Measurements from ENCODE around the gene PPP1CC.
A peak's percentile ranks its signal among the peaks of the same experiment; 100 is the strongest.

Gene PPP1CC

DNA sequence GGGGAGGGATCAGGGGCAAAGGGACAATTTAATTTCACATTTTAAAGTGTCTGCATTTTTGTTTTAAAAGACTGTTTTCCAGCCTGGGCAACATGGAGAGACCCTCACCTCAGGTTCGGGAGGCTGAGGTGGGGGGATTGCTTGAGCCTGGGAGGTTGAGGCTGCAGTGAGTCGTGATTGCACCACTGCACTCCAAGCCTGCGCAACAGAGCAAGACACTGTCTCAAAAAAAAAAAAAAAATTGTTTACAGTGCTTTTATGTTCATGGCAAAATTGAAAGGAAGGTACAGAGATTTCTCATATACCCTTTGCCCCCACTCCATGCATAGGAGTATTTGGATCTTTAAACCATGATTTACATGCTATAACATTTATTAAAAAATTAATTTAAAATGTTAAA, 37.4 kb downstream of the PPP1CC start:
- no peaks in the 10 kb centered on the region for H3K9me3 ChIP-seq (ENCODE audit: control insufficient read depth in 1 of 2, low read length in 2 of 2)
- no peak overlapping the region for H3K9ac ChIP-seq (ENCODE audit: low read depth in 1 of 2, low read length in 2 of 2)
- no peaks in the 10 kb centered on the region for H3K27me3 ChIP-seq (ENCODE audit: control insufficient read depth in 1 of 2, insufficient read depth in 2 of 2, low read length in 2 of 2)
- H3K36me3 ChIP-seq (ENCODE audit: control insufficient read depth in 1 of 2, insufficient read depth in 2 of 2, low read length in 2 of 2): no peaks in the 10 kb centered on the region
- no peaks in the 10 kb centered on the region for H3K4me1 ChIP-seq (ENCODE audit: control insufficient read depth in 1 of 2, insufficient read depth in 2 of 2, low read length in 2 of 2)
- no peak overlapping the region for H3K27ac ChIP-seq (ENCODE audit: low read depth, low read length)
- no peak overlapping the region for H3K4me3 ChIP-seq (ENCODE audit: low read depth in 1 of 2, low read length in 2 of 2)

GRCh38 chr12:110704750-110705149, 37.9 kb downstream of the PPP1CC start:
- Histone ChIP-seq H3K4me1 (ENCODE audit: control insufficient read depth in 1 of 2, insufficient read depth in 2 of 2, low read length in 2 of 2) (peaks cover 0 to 1% of the 10 kb centered on the region in 2 donors), H3K27me3 (ENCODE audit: control insufficient read depth in 1 of 2, insufficient read depth in 2 of 2, low read length in 2 of 2) (no peaks in the 10 kb centered on the region), H3K9me3 (ENCODE audit: control insufficient read depth in 1 of 2, low read length in 2 of 2) (no peaks in the 10 kb centered on the region), H3K27ac (ENCODE audit: low read depth, low read length) (no peak overlapping the region), H3K9ac (ENCODE audit: low read depth in 1 of 2, low read length in 2 of 2) (no peak overlapping the region), H3K36me3 (ENCODE audit: control insufficient read depth in 1 of 2, insufficient read depth in 2 of 2, low read length in 2 of 2) (no peaks in the 10 kb centered on the region), H3K4me3 (ENCODE audit: low read depth in 1 of 2, low read length in 2 of 2) (no peak overlapping the region)

DNA sequence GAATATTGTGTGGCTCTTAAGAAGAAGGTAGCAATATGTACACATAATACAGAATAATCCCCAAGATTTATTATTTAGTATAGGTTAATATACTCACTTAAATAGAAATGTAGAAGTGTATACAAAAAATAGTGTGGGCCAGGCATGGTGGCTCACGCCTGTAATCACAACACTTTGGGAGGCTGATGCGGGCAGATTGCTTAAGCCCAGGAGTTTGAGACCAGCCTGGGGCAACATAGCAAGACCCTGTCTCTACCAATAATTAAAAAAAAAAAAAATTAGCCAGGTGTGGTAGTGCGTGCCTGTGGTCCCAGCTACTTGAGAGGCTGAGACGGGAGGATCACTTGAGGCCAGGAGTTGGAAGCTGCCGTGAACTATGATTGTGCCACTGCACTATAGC, 38.5 kb downstream of the PPP1CC start:
- no peak overlapping the region for H3K4me3 ChIP-seq (ENCODE audit: low read depth in 1 of 2, low read length in 2 of 2)
- H3K27me3 ChIP-seq (ENCODE audit: control insufficient read depth in 1 of 2, insufficient read depth in 2 of 2, low read length in 2 of 2): no peaks in the 10 kb centered on the region
- H3K4me1 ChIP-seq (ENCODE audit: control insufficient read depth in 1 of 2, insufficient read depth in 2 of 2, low read length in 2 of 2): peaks cover 3 to 5% of the 10 kb centered on the region in 2 donors
- no peak overlapping the region for H3K9ac ChIP-seq (ENCODE audit: low read depth in 1 of 2, low read length in 2 of 2)
- no peaks in the 10 kb centered on the region for H3K36me3 ChIP-seq (ENCODE audit: control insufficient read depth in 1 of 2, insufficient read depth in 2 of 2, low read length in 2 of 2)
- no peak overlapping the region for H3K27ac ChIP-seq (ENCODE audit: low read depth, low read length)
- no peaks in the 10 kb centered on the region for H3K9me3 ChIP-seq (ENCODE audit: control insufficient read depth in 1 of 2, low read length in 2 of 2)

- Histone ChIP-seq H3K4me1 (ENCODE audit: control insufficient read depth in 1 of 2, insufficient read depth in 2 of 2, low read length in 2 of 2) (peaks cover 8 to 12% of the 10 kb centered on the region in 2 donors), H3K27ac (ENCODE audit: low read depth, low read length) (no peak overlapping the region), H3K27me3 (ENCODE audit: control insufficient read depth in 1 of 2, insufficient read depth in 2 of 2, low read length in 2 of 2) (no peaks in the 10 kb centered on the region), H3K9ac (ENCODE audit: low read depth in 1 of 2, low read length in 2 of 2) (no peak overlapping the region), H3K4me3 (ENCODE audit: low read depth in 1 of 2, low read length in 2 of 2) (no peak overlapping the region), H3K36me3 (ENCODE audit: control insufficient read depth in 1 of 2, insufficient read depth in 2 of 2, low read length in 2 of 2) (no peaks in the 10 kb centered on the region), H3K9me3 (ENCODE audit: control insufficient read depth in 1 of 2, low read length in 2 of 2) (no peaks in the 10 kb centered on the region)
Measured at GRCh38 chr12:110702081-110702480, 40.6 kb downstream of the PPP1CC start.

- H3K9me3 ChIP-seq (ENCODE audit: control insufficient read depth in 1 of 2, low read length in 2 of 2): no peaks in the 10 kb centered on the region
- no peak overlapping the region for H3K27ac ChIP-seq (ENCODE audit: low read depth, low read length)
- H3K36me3 ChIP-seq (ENCODE audit: control insufficient read depth in 1 of 2, insufficient read depth in 2 of 2, low read length in 2 of 2): no peaks in the 10 kb centered on the region
- no peak overlapping the region for H3K4me3 ChIP-seq (ENCODE audit: low read depth in 1 of 2, low read length in 2 of 2)
- H3K27me3 ChIP-seq (ENCODE audit: control insufficient read depth in 1 of 2, insufficient read depth in 2 of 2, low read length in 2 of 2): no peaks in the 10 kb centered on the region
- peaks cover 8 to 12% of the 10 kb centered on the region in 2 donors for H3K4me1 ChIP-seq (ENCODE audit: control insufficient read depth in 1 of 2, insufficient read depth in 2 of 2, low read length in 2 of 2)
- no peak overlapping the region for H3K9ac ChIP-seq (ENCODE audit: low read depth in 1 of 2, low read length in 2 of 2)
Measured at GRCh38 chr12:110699591-110700445, 42.9 kb downstream of the PPP1CC start.

DNA sequence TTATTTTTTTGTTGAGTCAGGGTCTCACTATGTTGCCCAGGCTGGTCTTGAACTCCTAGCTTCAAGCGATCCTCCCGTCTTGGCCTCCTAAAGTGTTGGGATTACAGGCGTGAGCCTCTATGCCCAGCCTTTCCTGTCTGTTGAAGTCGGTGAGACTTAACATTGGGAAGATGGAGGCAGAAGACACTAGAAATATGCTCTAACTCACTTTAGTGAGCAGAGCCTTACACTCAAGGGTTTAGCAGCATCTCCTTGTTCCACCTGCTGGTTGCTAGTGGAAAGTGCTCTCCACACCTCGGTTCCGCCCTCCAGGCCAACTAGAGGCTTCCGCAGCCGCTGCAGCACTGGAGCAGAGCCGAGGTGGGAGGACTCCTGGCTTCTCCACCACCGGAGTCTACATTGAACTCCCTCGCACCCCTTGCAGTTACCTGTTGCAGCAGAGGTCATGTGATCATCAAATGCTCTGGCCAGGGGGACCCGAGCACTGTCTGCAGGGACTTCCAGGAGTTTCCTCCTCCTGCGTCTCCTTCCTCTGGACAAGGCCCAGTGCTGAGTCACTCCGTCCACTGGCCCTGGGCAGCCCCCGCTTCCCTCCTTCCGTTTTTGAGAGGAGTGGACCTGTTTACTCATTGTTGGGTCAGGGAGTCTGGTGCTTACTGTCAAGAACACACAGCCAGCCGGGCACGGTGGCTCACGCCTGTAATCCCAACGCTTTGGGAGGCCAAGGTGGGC, 44.4 kb downstream of the PPP1CC start:
- Histone ChIP-seq H3K9ac (ENCODE audit: low read depth in 1 of 2, low read length in 2 of 2) (no peak overlapping the region), H3K4me3 (ENCODE audit: low read depth in 1 of 2, low read length in 2 of 2) (peak overlapping the region; percentile 10 to 12), H3K4me1 (ENCODE audit: control insufficient read depth in 1 of 2, insufficient read depth in 2 of 2, low read length in 2 of 2) (peaks cover 8 to 12% of the 10 kb centered on the region in 2 donors), H3K36me3 (ENCODE audit: control insufficient read depth in 1 of 2, insufficient read depth in 2 of 2, low read length in 2 of 2) (no peaks in the 10 kb centered on the region), H3K27me3 (ENCODE audit: control insufficient read depth in 1 of 2, insufficient read depth in 2 of 2, low read length in 2 of 2) (no peaks in the 10 kb centered on the region), H3K9me3 (ENCODE audit: control insufficient read depth in 1 of 2, low read length in 2 of 2) (no peaks in the 10 kb centered on the region), H3K27ac (ENCODE audit: low read depth, low read length) (no peak overlapping the region)

GRCh38 chr12:110697236-110697635, 45.5 kb downstream of the PPP1CC start:
- H3K27me3 ChIP-seq (ENCODE audit: control insufficient read depth in 1 of 2, insufficient read depth in 2 of 2, low read length in 2 of 2): no peaks in the 10 kb centered on the region
- no peaks in the 10 kb centered on the region for H3K9me3 ChIP-seq (ENCODE audit: control insufficient read depth in 1 of 2, low read length in 2 of 2)
- H3K27ac ChIP-seq (ENCODE audit: low read depth, low read length): no peak overlapping the region
- H3K4me1 ChIP-seq (ENCODE audit: control insufficient read depth in 1 of 2, insufficient read depth in 2 of 2, low read length in 2 of 2): peaks cover 8 to 12% of the 10 kb centered on the region in 2 donors
- H3K4me3 ChIP-seq (ENCODE audit: low read depth in 1 of 2, low read length in 2 of 2): no peak overlapping the region
- H3K36me3 ChIP-seq (ENCODE audit: control insufficient read depth in 1 of 2, insufficient read depth in 2 of 2, low read length in 2 of 2): no peaks in the 10 kb centered on the region
- H3K9ac ChIP-seq (ENCODE audit: low read depth in 1 of 2, low read length in 2 of 2): no peak overlapping the region

DNA sequence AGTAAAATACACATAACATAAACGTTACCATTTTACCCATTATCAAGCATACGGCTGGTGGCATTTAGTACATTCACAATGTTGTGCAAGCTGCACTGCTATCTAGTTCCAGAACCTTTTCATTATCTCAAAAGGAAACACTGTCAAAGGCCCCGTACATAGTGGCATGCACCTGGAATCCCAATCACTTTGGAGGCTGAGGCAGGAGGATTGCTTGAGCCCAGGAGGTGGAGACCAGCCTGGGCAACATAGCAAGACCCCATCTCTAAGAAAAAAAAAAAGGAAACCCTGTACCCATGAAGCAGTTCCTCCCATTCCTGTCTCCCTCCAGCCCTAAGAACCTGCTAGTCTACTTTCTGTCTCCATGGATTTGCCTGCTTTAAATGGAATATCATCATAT, 46.4 kb downstream of the PPP1CC start:
- H3K27ac ChIP-seq (ENCODE audit: low read depth, low read length): no peak overlapping the region
- H3K9ac ChIP-seq (ENCODE audit: low read depth in 1 of 2, low read length in 2 of 2): no peak overlapping the region
- H3K4me3 ChIP-seq (ENCODE audit: low read depth in 1 of 2, low read length in 2 of 2): no peak overlapping the region
- H3K4me1 ChIP-seq (ENCODE audit: control insufficient read depth in 1 of 2, insufficient read depth in 2 of 2, low read length in 2 of 2): peaks cover 8 to 12% of the 10 kb centered on the region in 2 donors
- no peaks in the 10 kb centered on the region for H3K36me3 ChIP-seq (ENCODE audit: control insufficient read depth in 1 of 2, insufficient read depth in 2 of 2, low read length in 2 of 2)
- H3K9me3 ChIP-seq (ENCODE audit: control insufficient read depth in 1 of 2, low read length in 2 of 2): no peaks in the 10 kb centered on the region
- H3K27me3 ChIP-seq (ENCODE audit: control insufficient read depth in 1 of 2, insufficient read depth in 2 of 2, low read length in 2 of 2): no peaks in the 10 kb centered on the region

GRCh38 chr12:110694330-110694901, 48.3 kb downstream of the PPP1CC start:
- Histone ChIP-seq H3K4me1 (ENCODE audit: control insufficient read depth in 1 of 2, insufficient read depth in 2 of 2, low read length in 2 of 2) (peaks cover 14 to 15% of the 10 kb centered on the region in 2 donors), H3K36me3 (ENCODE audit: control insufficient read depth in 1 of 2, insufficient read depth in 2 of 2, low read length in 2 of 2) (no peaks in the 10 kb centered on the region), H3K9ac (ENCODE audit: low read depth in 1 of 2, low read length in 2 of 2) (no peak overlapping the region), H3K4me3 (ENCODE audit: low read depth in 1 of 2, low read length in 2 of 2) (no peak overlapping the region), H3K9me3 (ENCODE audit: control insufficient read depth in 1 of 2, low read length in 2 of 2) (no peaks in the 10 kb centered on the region), H3K27me3 (ENCODE audit: control insufficient read depth in 1 of 2, insufficient read depth in 2 of 2, low read length in 2 of 2) (no peaks in the 10 kb centered on the region), H3K27ac (ENCODE audit: low read depth, low read length) (no peak overlapping the region)

- Histone ChIP-seq H3K4me3 (ENCODE audit: low read depth in 1 of 2, low read length in 2 of 2) (no peak overlapping the region), H3K9ac (ENCODE audit: low read depth in 1 of 2, low read length in 2 of 2) (no peak overlapping the region), H3K27me3 (ENCODE audit: control insufficient read depth in 1 of 2, insufficient read depth in 2 of 2, low read length in 2 of 2) (no peaks in the 10 kb centered on the region), H3K4me1 (ENCODE audit: control insufficient read depth in 1 of 2, insufficient read depth in 2 of 2, low read length in 2 of 2) (peaks cover 10 to 16% of the 10 kb centered on the region in 2 donors), H3K27ac (ENCODE audit: low read depth, low read length) (no peak overlapping the region), H3K36me3 (ENCODE audit: control insufficient read depth in 1 of 2, insufficient read depth in 2 of 2, low read length in 2 of 2) (no peaks in the 10 kb centered on the region), H3K9me3 (ENCODE audit: control insufficient read depth in 1 of 2, low read length in 2 of 2) (no peaks in the 10 kb centered on the region)
Measured at GRCh38 chr12:110693731-110694130, 49.0 kb downstream of the PPP1CC start.
